OCI-LY1 (cell line): Measurements from ENCODE around the gene TRPM2.

ENCODE experiments used
- EZH2 ChIP-seq: fragments of 200-600 bp; sonication (generic), shearing (Covaris generic); IDR thresholded peaks from 2 replicates; pipeline ENCODE4 v1.8.0; 2017; ENCODE audit warnings: borderline replicate concordance, mixed run types, mild to moderate bottlenecking, antibody characterized with exemption, low read length, moderate library complexity, mixed read lengths
- TF ChIP-seq, protein P1 (sequence below): fragments of 200-600 bp; sonication (generic), shearing (Covaris generic); IDR thresholded peaks from 2 replicates; pipeline ENCODE4 v1.5.1; 2017; ENCODE audit warnings: mild to moderate bottlenecking, antibody characterized with exemption, low read length, moderate library complexity, mixed read lengths

- TF ChIP-seq, protein P1, sequence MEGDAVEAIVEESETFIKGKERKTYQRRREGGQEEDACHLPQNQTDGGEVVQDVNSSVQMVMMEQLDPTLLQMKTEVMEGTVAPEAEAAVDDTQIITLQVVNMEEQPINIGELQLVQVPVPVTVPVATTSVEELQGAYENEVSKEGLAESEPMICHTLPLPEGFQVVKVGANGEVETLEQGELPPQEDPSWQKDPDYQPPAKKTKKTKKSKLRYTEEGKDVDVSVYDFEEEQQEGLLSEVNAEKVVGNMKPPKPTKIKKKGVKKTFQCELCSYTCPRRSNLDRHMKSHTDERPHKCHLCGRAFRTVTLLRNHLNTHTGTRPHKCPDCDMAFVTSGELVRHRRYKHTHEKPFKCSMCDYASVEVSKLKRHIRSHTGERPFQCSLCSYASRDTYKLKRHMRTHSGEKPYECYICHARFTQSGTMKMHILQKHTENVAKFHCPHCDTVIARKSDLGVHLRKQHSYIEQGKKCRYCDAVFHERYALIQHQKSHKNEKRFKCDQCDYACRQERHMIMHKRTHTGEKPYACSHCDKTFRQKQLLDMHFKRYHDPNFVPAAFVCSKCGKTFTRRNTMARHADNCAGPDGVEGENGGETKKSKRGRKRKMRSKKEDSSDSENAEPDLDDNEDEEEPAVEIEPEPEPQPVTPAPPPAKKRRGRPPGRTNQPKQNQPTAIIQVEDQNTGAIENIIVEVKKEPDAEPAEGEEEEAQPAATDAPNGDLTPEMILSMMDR, result no peak
- TF ChIP-seq EZH2, result no peak
These were observed 106.5 kb downstream of the TRPM2 start for GRCh38 chr21:44459712-44460440.
